Endothelial cell of umbilical vein (primary cell): ENCODE measurements around the gene PRDM2. TPM values are rescaled to one million over a fixed set of nuclear protein-coding genes. Genes with fewer than 3 reads are reported as not detected.

Experiments
- BruUV-seq: library from RNA; stranded (reverse); fragments of 400-500 nt; replicated peaks from 2 replicates; lab custom pipeline; 2021; lab: Mats Ljungman, UMichigan
- CTCF ChIA-PET: fragments of 300-600, 350-600 bp; sonication (Branson Sonifier 250); formaldehyde crosslinking; loops from one replicate; lab custom pipeline; 2021; ENCODE audit warnings: antibody characterized with exemption, inconsistent platforms; lab: Charles Lee
- POLR2A ChIA-PET: fragments of 300-600, 350-600 bp; sonication (Branson Sonifier 250); formaldehyde crosslinking; loops from one replicate; lab custom pipeline; 2021; ENCODE audit warnings: antibody characterized with exemption, inconsistent platforms; lab: Charles Lee
- DNase-seq: peaks from one replicate; pipeline ENCODE4 v3.0.0-alpha.2; 2011; ENCODE audit warnings: low read depth, low spot score
- FAIRE-seq: peaks from 2 replicates; lab custom pipeline; 2011; peaks lifted over from hg19 to GRCh38; lab: Jason Lieb, UNC
- H2AFZ ChIP-seq: 2 replicates; pipeline ENCODE4 v1.6.0; 2012; ENCODE audit warnings: low read depth, low read length, control low read depth, inconsistent platforms
- H3K27ac ChIP-seq: 2 replicates; pipeline ENCODE4 v1.5.1; 2011; ENCODE audit warnings: low read depth, mild to moderate bottlenecking, control low read depth, low read length, moderate library complexity; ENCODE audit not compliant: insufficient read depth
- H3K27me3 ChIP-seq, 2 experiments: 2 replicates each; pipeline versions ENCODE4 v1.6.0 to v1.6.1; 2011; ENCODE audit warnings: low read length in 2 of 2, mixed read lengths in 1 of 2; ENCODE audit not compliant: control insufficient read depth in 2 of 2, insufficient read depth in 2 of 2
- H3K36me3 ChIP-seq, 2 experiments: 2 replicates in 1 of 2; 3 replicates in 1 of 2; pipeline ENCODE4 v1.5.1; 2011; ENCODE audit warnings: low read length in 2 of 2, mild to moderate bottlenecking in 1 of 2, moderate library complexity in 1 of 2; ENCODE audit not compliant: control insufficient read depth in 2 of 2, insufficient read depth in 2 of 2; ENCODE audit errors: extremely low read depth in 1 of 2
- H3K4me1 ChIP-seq: 3 replicates; pipeline ENCODE4 v1.5.1; 2011; ENCODE audit warnings: mild to moderate bottlenecking, low read length; ENCODE audit not compliant: control insufficient read depth, insufficient read depth; ENCODE audit errors: extremely low read depth
- H3K4me2 ChIP-seq: 2 replicates; pipeline ENCODE4 v1.6.1; 2011; ENCODE audit warnings: low read length, control low read depth, mixed read lengths; ENCODE audit not compliant: insufficient read depth
- H3K4me3 ChIP-seq, 3 experiments: fragments of 200-600 bp in 1 of 3; sonication (generic), shearing (Covaris generic) in 1 of 3; replicated peaks in 1 of 3; 2 replicates each; pipeline ENCODE4 v1.5.1; 2011 to 2016; ENCODE audit warnings: control low read depth in 3 of 3, low read length in 3 of 3, mild to moderate bottlenecking in 2 of 3, inconsistent platforms in 1 of 3, low read depth in 1 of 3, moderate library complexity in 1 of 3; ENCODE audit not compliant: insufficient read depth in 1 of 3
- H3K79me2 ChIP-seq: 2 replicates; pipeline ENCODE4 v1.6.0; 2012; ENCODE audit warnings: low read length, inconsistent platforms; ENCODE audit not compliant: control insufficient read depth, insufficient read depth
- H3K9ac ChIP-seq: replicated peaks from 2 replicates; pipeline ENCODE3; 2011; ENCODE audit warnings: low read length, control low read depth; ENCODE audit not compliant: insufficient read depth; ENCODE audit errors: extremely low read depth
- H3K9me1 ChIP-seq: replicated peaks from 3 replicates; pipeline ENCODE4 v1.6.0; 2011; ENCODE audit warnings: mild to moderate bottlenecking, low read length; ENCODE audit not compliant: control insufficient read depth, insufficient read depth; ENCODE audit errors: extremely low read depth
- H3K9me3 ChIP-seq: replicated peaks from 2 replicates; pipeline ENCODE4 v1.5.1; 2012; ENCODE audit warnings: low read length, inconsistent platforms; ENCODE audit not compliant: control insufficient read depth, insufficient read depth
- H4K20me1 ChIP-seq: replicated peaks from 2 replicates; pipeline ENCODE3; 2011; ENCODE audit warnings: mild to moderate bottlenecking, low read length; ENCODE audit not compliant: control insufficient read depth, insufficient read depth; ENCODE audit errors: extremely low read depth
- CTCF ChIP-seq, 2 donors: IDR thresholded peaks; 1 replicate in 1 of 2; 2 replicates in 1 of 2; pipeline ENCODE4 v1.5.1; 2011; ENCODE audit warnings: low read length in 2 of 2, mild to moderate bottlenecking in 2 of 2, moderate library complexity in 2 of 2, control low read depth in 1 of 2, inconsistent platforms in 1 of 2, low read depth in 1 of 2; ENCODE audit not compliant: insufficient read depth in 1 of 2; ENCODE audit errors: extremely low read depth in 1 of 2
- EZH2 ChIP-seq: IDR thresholded peaks from 2 replicates; pipeline ENCODE4 v1.6.1; 2012; ENCODE audit warnings: borderline replicate concordance, low read depth, mild to moderate bottlenecking, moderate library complexity, low read length, inconsistent platforms; ENCODE audit not compliant: severe bottlenecking
- FOS ChIP-seq: IDR thresholded peaks from 2 replicates; pipeline ENCODE4 v1.6.1; 2011; ENCODE audit warnings: mild to moderate bottlenecking, low read length, moderate library complexity, borderline replicate concordance; ENCODE audit not compliant: insufficient read depth
- GATA2 ChIP-seq: IDR thresholded peaks from 2 replicates; pipeline ENCODE4 v1.7.0; 2011; ENCODE audit warnings: low read depth, mild to moderate bottlenecking, moderate library complexity, mixed read lengths, low read length; ENCODE audit not compliant: insufficient read length, insufficient read depth
- JUN ChIP-seq: IDR thresholded peaks from 2 replicates; pipeline ENCODE4 v1.6.1; 2011; ENCODE audit warnings: borderline replicate concordance, low read depth; ENCODE audit not compliant: insufficient read length, insufficient read depth
- MAX ChIP-seq: IDR thresholded peaks from 2 replicates; pipeline ENCODE4 v1.6.1; 2011; ENCODE audit not compliant: insufficient read depth, insufficient read length
- MYC ChIP-seq: IDR thresholded peaks from one replicate; pipeline ENCODE4 v1.6.1; 2011; ENCODE audit warnings: mild to moderate bottlenecking, low read depth, low read length
- POLR2A ChIP-seq: IDR thresholded peaks from 2 replicates; pipeline ENCODE4 v1.6.1; 2012; ENCODE audit warnings: low read depth, mild to moderate bottlenecking, control low read depth, low read length
- POLR2AphosphoS5 ChIP-seq: IDR thresholded peaks from 2 replicates; pipeline ENCODE4 v1.6.1; 2012; ENCODE audit warnings: low read depth, mild to moderate bottlenecking, control low read depth, low read length, moderate library complexity; ENCODE audit not compliant: insufficient read depth
- dilution Hi-C: fragments of 300-500 bp; cut with MboI; formaldehyde crosslinking; loops from one replicate; pipeline ENCODE4 v1.15.0; 2019; ENCODE audit warnings: low sequenced_read_pairs; ENCODE audit not compliant: extremely low pct_ligation_motif_present
- intact Hi-C: fragments of 100-400 bp; cut with micrococcal nuclease; formaldehyde crosslinking; loops from one replicate; pipeline ENCODE4 v1.10.0; 2022
- polyA plus RNA-seq, 4 experiments: library from polyadenylated mRNA; depleted of rRNA in 3 of 4; stranded (reverse) in 3 of 4; unstranded in 1 of 4; fragments of >200 nt; gene quantifications; 2 replicates each; pipeline versions ENCODE4 v1.2.1 to v1.2.3, GENCODE V29; 2011 to 2012; ENCODE audit warnings: missing spikeins in 1 of 4
- total RNA-seq: library from RNA; stranded (reverse); gene quantifications from 2 replicates; pipeline ENCODE4 v1.2.3, GENCODE V29; 2021

The PRDM2 gene
- total and polyA plus RNA-seq, 2 donors (not counting 3 experiments of a cell fraction or from before 2014, with no cell fraction given): 11.3 to 35.7 TPM

DNA sequence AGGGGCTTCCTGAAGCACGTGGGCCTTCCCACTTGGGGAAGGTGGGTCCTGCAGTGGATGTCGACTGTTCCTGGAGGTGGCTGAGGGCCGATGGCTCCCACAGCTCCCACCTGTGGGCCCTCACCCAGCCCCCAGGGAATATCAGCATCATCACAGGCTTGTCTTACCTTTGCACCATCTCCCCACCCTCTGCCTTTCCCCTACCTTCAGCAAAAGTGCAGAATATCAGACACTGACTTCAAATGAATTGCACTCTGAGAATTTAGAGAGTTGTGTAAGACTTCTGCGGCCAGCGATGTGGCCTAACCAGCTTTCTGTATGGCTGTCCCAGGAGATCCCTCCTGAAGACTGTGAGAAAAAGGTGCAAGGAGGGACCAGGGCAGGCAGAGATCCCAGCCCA lies 105.4 kb downstream of the PRDM2 start:
- CTCF ChIA-PET: no interaction called here

More for the DNA sequence above, 105.4 kb downstream of the PRDM2 start:
- POLR2A ChIA-PET: no interaction called here
- Histone ChIP-seq H3K36me3 (no peaks in the 10 kb centered on the region), H3K4me3 (no peak overlapping the region), H3K4me2 (no peak overlapping the region), H3K9ac (no peak overlapping the region), H3K27me3 (no peaks in the 10 kb centered on the region), H3K9me1 (no peaks in the 10 kb centered on the region), H3K27ac (no peak overlapping the region), H4K20me1 (no peaks in the 10 kb centered on the region), H2AFZ (no peak overlapping the region), H3K79me2 (no peaks in the 10 kb centered on the region), H3K9me3 (no peaks in the 10 kb centered on the region), H3K4me1 (no peaks in the 10 kb centered on the region)
- intact Hi-C loops (no loop called here), dilution Hi-C loops (no loop called here)
- DNase-seq (no peak), FAIRE-seq (no peak)
- BruUV-seq: no TSS peak
- TF ChIP-seq EZH2 (no peak), GATA2 (no peak), POLR2A (no peak), JUN (no peak), FOS (no peak), MYC (no peak), CTCF (IDR thresholded peaks at IDR 0.05; ENCODE audit: extremely low read depth in 1 of 2, insufficient read depth in 1 of 2, low read depth in 1 of 2, low read length in 2 of 2) (no peak), MAX (no peak), POLR2AphosphoS5 (no peak)
